Lower leg skin (tissue), 4 donors: ENCODE measurements around the gene DENND1A. TPM values are rescaled to one million over a fixed set of nuclear protein-coding genes. Genes with fewer than 3 reads are reported as not detected.

Experiments used
- DNase-seq, 2 donors: peaks; one replicate each; pipeline ENCODE4 v3.0.0-alpha.2; 2019; ENCODE audit warnings: low spot score in 2 of 2
- H3K4me3 ChIP-seq: fragments of 200-600 bp; sonication (generic); 2 replicates; pipeline ENCODE4 v1.5.1; 2017; ENCODE audit warnings: mild to moderate bottlenecking, low read depth; ENCODE audit not compliant: poor library complexity, severe bottlenecking
- POLR2A ChIP-seq, 2 donors: fragments of 450-650 bp; IDR thresholded peaks; one replicate each; pipeline ENCODE4 v1.6.1; 2016 to 2017; ENCODE audit warnings: antibody characterized with exemption in 2 of 2, mild to moderate bottlenecking in 1 of 2, moderate library complexity in 1 of 2
- WGBS, 2 donors: methylation state at CpG; one replicate each; pipeline ENCODE4 v1.1.5; 2018; 5-methylcytosine and 5-hydroxymethylcytosine counted together
- intact Hi-C: fragments of 100-400 bp; cut with DNase I; formaldehyde crosslinking; loops from one replicate; pipeline ENCODE4 v1.15.0; 2023; ENCODE audit warnings: low total_unique reads
- total RNA-seq, 4 donors: library from RNA; depleted of rRNA; stranded (reverse); fragments of >200 nt; gene quantifications; one replicate each; pipeline ENCODE4 v1.1.0, GENCODE V29; 2016
- TF ChIP-seq, protein P1 (sequence below), 3 donors: fragments of 450-650 bp; IDR thresholded peaks; one replicate each; pipeline ENCODE4 v1.5.1; 2016; ENCODE audit warnings: antibody characterized with exemption in 3 of 3, mild to moderate bottlenecking in 3 of 3, moderate library complexity in 2 of 3

The DENND1A gene
- total RNA-seq, 4 donors from 2014 or later: 6.5 to 16.3 (median 12.3) TPM

DNA sequence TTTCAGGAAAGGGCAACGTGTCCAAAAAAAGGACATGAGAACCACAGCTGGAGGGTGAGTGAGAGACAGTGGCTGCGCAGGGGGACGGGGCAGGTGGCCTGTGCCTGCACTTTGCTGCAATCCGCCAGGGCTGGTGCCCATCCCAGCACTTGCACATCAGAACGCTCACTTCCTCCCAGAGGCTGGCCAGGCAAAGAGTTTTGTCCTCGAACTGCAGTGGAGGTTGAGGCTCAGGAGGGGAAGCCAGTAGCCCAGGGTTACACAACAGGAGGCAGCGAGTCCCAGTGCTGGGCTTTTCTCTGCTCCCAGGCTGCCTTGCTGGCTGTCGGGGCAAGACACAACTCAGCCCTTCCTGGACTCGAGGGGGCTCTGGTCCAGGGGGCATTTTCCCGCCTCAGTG, 540.9 kb downstream of the DENND1A start:
- TF ChIP-seq, protein P1, sequence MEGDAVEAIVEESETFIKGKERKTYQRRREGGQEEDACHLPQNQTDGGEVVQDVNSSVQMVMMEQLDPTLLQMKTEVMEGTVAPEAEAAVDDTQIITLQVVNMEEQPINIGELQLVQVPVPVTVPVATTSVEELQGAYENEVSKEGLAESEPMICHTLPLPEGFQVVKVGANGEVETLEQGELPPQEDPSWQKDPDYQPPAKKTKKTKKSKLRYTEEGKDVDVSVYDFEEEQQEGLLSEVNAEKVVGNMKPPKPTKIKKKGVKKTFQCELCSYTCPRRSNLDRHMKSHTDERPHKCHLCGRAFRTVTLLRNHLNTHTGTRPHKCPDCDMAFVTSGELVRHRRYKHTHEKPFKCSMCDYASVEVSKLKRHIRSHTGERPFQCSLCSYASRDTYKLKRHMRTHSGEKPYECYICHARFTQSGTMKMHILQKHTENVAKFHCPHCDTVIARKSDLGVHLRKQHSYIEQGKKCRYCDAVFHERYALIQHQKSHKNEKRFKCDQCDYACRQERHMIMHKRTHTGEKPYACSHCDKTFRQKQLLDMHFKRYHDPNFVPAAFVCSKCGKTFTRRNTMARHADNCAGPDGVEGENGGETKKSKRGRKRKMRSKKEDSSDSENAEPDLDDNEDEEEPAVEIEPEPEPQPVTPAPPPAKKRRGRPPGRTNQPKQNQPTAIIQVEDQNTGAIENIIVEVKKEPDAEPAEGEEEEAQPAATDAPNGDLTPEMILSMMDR (IDR thresholded peaks at IDR 0.05): no peak
- TF ChIP-seq POLR2A (IDR thresholded peaks at IDR 0.05): no peak
- 76 to 81% methylated on average over 10 of the region's 10 CpGs for WGBS, 2 donors
- intact Hi-C loops: no loop called here
- H3K4me3 ChIP-seq: no peak overlapping the region
- no peak for DNase-seq

DNA sequence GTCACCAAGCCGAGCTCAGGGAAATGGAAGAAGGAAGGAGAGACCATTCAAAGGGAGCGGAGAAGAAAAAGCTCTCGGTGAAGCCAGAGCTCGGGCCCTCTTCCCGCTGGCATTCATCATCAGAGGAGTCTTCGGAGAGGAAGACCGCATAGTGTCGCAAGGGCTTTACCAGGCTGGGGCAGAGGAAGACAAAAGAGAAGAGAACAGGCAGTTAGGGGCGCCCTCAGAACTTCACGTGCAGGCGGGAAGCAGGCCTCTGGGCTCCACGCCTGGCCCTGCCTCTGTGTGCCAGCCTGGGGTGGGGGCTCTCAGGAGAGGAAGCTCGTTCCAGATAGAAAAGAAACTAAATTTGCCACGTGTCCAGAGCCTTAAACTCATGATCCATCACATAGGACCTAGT, 542.2 kb downstream of the DENND1A start:
- intact Hi-C loops: no loop called here

DNA sequence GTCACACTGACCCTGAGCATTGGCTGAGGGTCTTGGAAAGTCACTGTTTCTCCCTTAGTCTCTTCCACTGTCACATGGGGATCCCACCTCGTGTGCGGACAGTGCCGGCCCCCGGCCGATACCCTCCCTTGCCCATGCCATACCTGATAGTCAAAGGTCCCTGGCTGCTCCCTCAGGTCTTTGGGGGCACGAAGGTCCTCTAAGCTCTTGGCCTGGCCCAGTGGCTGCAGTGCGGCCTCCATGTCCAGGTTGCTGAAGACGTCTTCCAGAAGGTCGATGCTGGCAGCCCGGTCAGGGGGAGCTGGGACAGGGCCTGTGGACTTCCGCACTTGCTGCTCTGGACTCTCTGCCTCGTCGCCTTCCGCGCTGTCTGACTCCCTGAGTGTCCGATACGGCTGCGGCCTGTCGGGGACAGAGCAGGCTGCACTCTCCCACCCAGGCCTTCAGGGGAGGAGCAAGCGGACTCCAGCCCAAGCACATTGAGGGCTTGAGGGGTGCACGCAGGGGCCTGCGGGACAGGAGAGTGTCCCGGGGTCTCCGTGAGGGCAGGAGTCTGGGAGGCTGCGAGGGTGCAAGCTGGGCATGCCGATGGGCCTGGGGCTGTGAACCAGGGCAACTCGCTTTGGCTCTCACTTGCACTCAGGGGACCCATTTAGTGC, 546.3 kb downstream of the DENND1A start:
- DNase-seq: no peak
- WGBS, 2 donors: 89 to 90% methylated on average over 27 of the region's 27 CpGs
- no peak for TF ChIP-seq POLR2A (IDR thresholded peaks at IDR 0.05)
- TF ChIP-seq, protein P1 (IDR thresholded peaks at IDR 0.05): no peak
- intact Hi-C loops: no loop called here
- H3K4me3 ChIP-seq: no peak overlapping the region

More for the DNA sequence above, 542.2 kb downstream of the DENND1A start:
- no peak for TF ChIP-seq POLR2A (IDR thresholded peaks at IDR 0.05)
- TF ChIP-seq, protein P1 (IDR thresholded peaks at IDR 0.05): no peak
- no peak overlapping the region for H3K4me3 ChIP-seq
- 73 to 76% methylated on average over 14 of the region's 14 CpGs for whole genome bisulfite sequencing, 2 donors
- no peak for DNase-seq

DNA sequence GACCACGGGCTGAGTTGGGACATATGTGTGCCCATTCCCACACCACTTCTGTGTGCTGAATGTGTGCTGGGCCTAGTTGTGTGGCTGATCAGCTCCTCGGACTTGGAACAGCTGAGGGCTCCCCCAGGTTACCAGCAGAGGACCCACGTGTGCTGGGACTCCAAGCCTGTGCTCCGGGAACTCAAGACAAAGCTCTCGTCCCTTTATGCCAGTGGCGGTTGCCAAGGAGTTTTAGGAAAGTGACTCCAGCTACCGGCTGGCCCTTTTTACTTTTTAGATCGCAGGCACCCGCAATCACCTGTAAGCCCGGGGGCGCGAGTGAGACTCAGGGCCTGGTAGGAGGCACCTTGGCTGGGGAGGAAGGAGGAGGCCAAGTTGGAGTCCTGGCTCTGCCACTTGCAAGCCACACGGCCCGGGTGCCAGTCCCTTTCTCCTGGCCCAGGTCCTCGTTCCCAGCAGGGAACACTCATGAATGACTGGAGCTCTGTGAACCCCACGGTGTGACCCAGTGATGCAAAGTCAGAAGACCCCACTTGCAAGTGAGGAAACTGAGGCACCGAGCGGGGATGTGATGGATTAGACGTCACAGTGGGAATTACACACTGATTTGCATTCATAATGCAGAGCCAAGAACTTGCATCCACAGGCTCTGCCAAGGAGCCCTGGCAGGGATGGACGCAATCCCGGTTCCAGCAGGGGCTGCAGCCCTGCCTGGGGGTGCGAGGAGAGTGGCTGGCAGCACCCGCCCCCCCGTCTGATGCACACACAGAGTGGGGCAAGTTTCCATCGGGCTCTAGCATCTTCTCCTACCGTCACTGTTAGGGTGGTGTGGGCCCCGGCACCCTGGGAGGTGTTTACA, 547.0 kb downstream of the DENND1A start:
- 93 to 95% methylated on average over 23 to 25 of the region's 27 CpGs for WGBS, 2 donors
- TF ChIP-seq, protein P1 (IDR thresholded peaks at IDR 0.05): no peak
- no peak for TF ChIP-seq POLR2A (IDR thresholded peaks at IDR 0.05)
- intact Hi-C loops: no loop called here
- DNase-seq: no peak
- no peak overlapping the region for H3K4me3 ChIP-seq

DNA sequence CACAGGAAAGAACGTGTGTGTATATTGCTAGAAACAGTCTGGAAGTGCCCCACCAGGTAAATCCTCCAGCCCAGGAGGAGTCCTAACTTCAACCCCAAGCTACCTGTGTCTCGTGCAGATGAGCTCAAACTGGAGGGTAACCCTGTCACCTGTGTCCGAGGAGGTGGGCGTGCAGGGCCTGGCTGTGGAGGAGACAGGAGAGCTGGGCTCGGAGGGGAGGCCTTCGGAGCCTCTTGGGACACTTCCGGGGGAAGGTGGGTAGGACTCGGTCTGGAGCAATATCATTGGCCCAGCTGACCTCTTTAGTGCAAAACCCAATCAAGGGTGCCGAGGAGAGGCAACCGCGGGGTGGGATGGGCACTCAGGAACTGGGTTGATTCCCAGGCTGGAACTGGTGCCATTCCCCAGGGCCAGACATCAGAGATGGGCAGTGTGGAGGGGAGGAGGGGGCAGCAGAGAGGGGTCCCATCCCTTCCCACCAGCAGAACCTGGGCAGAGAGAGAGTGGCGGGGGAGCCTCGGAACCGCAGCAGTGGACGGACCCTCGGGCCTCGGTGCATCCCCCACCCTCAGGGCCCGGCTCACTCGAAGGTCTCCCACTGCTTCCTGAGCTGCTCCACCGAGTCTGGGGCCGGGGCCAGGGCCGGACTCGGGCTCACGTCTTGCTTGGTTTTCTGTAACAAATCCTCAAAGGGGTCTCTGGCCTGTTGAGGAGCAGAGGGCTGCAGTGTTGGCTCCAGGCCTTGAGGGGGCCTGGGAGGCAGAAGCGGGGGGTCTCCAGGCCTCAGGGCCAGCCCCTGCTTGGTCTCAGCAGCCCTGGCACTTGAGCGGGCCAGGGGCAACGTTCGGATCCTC, 548.8 kb downstream of the DENND1A start:
- 88 to 91% methylated on average over 28 of the region's 28 CpGs for whole genome bisulfite sequencing, 2 donors
- intact Hi-C loops: no loop called here
- no peak overlapping the region for H3K4me3 ChIP-seq
- TF ChIP-seq, protein P1 (IDR thresholded peaks at IDR 0.05): no peak
- TF ChIP-seq POLR2A (IDR thresholded peaks at IDR 0.05): no peak
- DNase-seq: no peak
